ENCODE results near the gene TRABD2B.

Gene TRABD2B

DNA sequence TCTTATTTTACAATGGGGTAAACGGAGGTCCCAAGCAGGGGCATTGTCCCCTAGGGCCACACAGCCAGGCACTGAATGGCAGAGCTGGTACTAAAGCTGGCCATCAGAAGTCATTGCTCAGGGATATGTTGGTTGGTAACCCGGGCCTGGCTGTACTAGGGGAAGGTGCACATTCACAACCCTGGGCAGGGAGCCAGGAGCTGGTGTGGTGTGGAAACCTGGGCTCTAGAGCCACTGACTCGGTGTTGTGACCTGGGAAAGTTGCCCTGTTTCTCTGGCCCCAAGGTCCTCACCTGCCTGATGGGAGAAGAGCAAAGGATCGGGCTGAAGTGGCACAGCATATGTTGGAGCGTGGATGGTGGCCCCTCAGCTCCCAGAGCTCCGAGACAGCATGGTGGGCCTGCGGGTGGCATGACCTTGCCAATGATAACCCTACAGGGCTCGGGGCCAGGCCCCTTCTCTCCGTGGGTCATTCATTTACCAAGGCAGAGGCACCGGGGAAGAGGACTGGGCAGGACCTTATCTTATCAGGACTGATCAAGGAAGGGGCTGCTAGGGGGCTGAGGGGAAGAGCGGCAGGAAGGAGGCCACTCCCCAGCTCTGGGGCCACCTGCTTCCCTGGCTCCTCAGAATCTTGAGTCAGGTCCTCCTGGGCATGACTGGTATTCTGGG lies 274.1 kb downstream of the TRABD2B start:
- H3K4me3 ChIP-seq (ENCODE audit: low read length): no peak overlapping the region
- TF ChIP-seq, protein P1, sequence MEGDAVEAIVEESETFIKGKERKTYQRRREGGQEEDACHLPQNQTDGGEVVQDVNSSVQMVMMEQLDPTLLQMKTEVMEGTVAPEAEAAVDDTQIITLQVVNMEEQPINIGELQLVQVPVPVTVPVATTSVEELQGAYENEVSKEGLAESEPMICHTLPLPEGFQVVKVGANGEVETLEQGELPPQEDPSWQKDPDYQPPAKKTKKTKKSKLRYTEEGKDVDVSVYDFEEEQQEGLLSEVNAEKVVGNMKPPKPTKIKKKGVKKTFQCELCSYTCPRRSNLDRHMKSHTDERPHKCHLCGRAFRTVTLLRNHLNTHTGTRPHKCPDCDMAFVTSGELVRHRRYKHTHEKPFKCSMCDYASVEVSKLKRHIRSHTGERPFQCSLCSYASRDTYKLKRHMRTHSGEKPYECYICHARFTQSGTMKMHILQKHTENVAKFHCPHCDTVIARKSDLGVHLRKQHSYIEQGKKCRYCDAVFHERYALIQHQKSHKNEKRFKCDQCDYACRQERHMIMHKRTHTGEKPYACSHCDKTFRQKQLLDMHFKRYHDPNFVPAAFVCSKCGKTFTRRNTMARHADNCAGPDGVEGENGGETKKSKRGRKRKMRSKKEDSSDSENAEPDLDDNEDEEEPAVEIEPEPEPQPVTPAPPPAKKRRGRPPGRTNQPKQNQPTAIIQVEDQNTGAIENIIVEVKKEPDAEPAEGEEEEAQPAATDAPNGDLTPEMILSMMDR (conservative IDR thresholded peaks at IDR 0.05; ENCODE audit: low read depth, low read length): no peak
- no peak for DNase-seq (ENCODE audit: low read depth)

DNA sequence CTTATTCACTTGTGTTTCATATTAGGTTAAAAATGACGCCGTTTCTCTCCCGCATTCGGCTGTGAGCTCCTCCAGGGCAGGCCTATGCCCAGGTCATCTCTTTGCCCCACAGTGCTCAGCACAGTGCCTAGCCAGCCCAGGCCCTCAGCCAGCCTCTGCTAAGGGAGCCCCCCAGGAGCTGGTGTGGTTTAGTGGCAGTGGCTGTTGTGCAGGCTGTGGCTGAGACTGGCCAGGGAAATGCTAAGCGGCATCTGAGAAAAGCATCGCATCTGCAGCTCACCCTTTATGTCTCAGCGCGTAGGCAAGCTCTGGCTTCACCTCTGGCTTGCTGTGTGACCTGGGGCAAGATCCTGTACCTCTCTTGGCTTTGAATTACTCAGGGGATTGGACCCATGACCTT lies 275.1 kb downstream of the TRABD2B start:
- no peak overlapping the region for H3K4me3 ChIP-seq (ENCODE audit: low read length)
- TF ChIP-seq, protein P1 (conservative IDR thresholded peaks at IDR 0.05; ENCODE audit: low read depth, low read length): no peak
- no peak for DNase-seq (ENCODE audit: low read depth)

DNA sequence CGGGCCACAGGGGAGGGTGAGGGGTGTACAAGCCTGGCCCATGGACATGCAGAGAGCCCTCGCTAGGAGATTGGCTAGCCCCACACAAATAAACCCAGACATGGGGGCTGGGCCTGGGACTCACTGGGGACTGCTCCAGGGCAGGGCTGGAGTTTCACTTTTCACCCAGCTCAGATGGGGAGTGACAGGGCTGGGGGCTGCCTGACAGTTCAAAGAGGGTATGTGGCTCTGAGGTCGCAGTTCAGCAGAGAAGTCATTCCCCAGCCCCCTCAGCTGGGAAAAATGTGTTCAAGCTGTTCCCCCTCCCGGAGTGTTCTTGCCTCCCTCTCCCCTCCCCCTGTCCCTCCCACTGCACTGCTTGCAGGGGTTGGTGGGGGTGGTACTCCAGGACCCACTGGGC lies 277.1 kb downstream of the TRABD2B start:
- no peak for DNase-seq (ENCODE audit: low read depth)
- no peak overlapping the region for H3K4me3 ChIP-seq (ENCODE audit: low read length)
- TF ChIP-seq, protein P1 (conservative IDR thresholded peaks at IDR 0.05; ENCODE audit: low read depth, low read length): no peak

DNA sequence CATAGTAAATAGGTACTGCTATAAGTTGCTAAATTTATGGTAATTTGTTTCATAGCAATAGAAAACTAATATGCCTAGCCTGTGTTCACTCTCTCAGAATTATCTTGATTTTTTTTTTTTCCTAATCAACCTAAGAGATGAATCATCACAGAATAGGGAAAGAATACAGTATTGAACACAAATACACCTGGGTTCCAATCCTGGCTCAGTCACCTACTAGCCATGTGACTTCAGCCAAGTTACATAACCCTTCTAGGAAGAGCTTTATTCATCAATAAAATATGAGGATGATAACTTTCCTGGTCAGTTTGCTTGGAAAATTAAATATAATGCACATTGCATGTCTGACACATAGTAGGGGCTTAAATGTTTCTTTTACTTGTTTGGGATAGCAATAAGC lies 279.8 kb downstream of the TRABD2B start:
- no peak for DNase-seq (ENCODE audit: low read depth)
- TF ChIP-seq, protein P1 (conservative IDR thresholded peaks at IDR 0.05; ENCODE audit: low read depth, low read length): no peak
- no peak overlapping the region for H3K4me3 ChIP-seq (ENCODE audit: low read length)

DNA sequence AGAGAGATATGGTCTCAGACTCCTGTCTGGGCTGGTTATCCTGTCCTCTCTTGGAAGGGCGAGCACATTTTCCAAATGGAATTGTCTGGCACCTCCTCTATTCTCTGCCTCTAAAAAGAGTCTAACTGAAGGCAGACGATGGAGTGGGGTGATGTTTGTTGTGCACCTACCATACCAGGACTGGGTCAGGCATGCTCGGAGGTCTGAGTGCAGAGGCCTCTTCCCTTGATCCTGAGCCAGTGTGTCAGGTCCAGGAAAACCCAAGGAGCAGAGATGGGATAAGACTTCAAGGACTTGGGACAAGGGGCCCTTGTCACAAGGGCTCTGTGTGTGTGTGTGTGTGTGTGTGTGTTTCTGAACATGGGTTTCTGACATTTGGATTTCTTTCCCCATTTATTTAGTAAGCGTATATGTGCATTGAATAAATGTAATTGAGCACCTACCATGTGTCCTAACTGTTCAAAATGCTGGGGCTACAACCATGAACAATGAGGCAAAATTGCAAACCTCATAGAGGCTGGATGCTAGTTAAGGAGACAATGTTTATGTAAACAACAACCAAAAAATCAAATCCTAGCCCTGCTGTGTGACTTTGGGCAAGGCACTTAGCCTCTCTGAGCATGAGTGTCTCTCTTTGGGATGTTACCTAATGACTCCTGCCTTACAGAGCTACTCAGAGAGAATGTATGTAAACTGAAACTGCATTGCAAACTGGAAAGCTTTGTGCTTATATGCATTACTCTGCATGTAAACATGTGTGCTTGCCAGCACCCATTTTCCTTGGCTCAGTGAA lies 283.0 kb downstream of the TRABD2B start:
- TF ChIP-seq, protein P1 (conservative IDR thresholded peaks at IDR 0.05; ENCODE audit: low read depth, low read length): no peak
- no peak overlapping the region for H3K4me3 ChIP-seq (ENCODE audit: low read length)
- no peak for DNase-seq (ENCODE audit: low read depth)

DNA sequence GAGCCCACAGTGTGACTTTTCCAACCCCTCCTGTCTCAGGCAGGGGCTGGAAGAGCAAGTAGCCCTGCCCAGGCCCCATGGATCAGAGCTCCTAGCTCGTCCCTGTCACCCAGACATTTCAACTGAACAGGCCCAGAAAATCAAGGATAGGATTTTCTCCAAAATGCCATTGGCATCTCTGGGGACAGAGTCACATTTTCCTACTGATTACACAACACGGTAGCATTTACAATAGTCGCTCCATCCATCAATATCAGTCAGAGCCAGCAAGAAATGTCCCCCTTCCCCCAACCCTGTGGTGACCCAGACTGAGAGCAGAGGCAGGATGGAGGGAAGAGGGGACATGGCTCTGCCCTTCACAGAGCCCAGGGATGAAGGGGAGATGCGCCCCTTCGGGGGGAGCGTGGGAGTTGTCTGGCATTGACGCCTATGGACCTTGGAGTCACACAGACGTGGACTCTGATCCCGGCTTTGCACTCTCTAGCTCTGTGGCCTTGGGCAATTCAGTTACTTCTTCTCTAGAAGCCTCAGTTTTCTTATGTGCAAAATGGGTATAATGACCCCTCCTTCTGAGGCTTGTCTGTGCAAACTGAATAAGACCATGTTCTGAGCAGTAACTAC lies 283.7 kb downstream of the TRABD2B start:
- no peak for DNase-seq (ENCODE audit: low read depth)

More for the DNA sequence above, 283.7 kb downstream of the TRABD2B start:
- TF ChIP-seq, protein P1 (conservative IDR thresholded peaks at IDR 0.05; ENCODE audit: low read depth, low read length): no peak
- no peak overlapping the region for H3K4me3 ChIP-seq (ENCODE audit: low read length)

All from retinal pigment epithelial cell (primary cell).